Measurements from ENCODE around the gene KCTD1. TPM values are rescaled to one million over a fixed set of nuclear protein-coding genes. Genes with fewer than 3 reads are reported as not detected.

Gene KCTD1
- total and polyA plus RNA-seq, 10 of the 15 experiments (the other 5 are each of a cell fraction or from before 2014, with no cell fraction given): 1.5 to 13.4 (median 5.5) TPM

DNA sequence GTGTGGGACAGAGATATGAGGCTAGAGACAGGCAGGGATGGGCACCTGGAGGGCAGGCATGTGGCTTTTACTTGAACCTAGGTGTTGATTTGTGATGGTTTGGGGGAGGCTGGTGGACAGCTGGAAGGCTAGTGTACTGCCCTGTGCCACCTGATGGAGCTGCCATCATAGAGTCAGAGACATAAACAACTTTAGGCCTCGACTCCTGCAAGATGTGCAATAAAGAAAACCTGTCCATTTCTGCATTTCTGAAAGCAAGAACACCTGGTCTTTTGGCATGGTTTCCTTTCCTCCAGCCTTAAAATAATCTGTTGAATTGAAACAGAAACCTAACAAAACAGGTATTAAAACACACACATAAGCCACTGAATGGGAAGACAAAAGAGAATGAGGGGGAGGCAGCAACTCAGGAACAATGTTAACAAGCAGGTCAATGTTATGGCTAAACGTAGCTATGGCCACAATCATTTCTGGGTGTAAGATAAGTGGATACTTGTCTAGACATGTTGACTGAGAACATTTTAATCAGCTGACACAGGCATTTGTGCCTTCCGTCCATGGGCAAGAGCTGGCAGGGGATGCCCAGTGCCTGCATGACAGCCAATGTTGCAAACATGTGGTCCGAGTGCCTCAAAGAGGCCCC, 87.8 kb downstream of the KCTD1 start:
- SMC1A ChIA-PET (ENCODE audit: uncharacterized antibody, unreplicated experiment): interaction anchor here (0.7 to 3.1 kb wide), 18 partner anchors 8 to 186 kb away, joined by 3 to 21 read pairs (median 4); partner anchors contain the start of gene KCTD1
- POLR2A ChIA-PET: interaction anchor here (0.6 to 1.5 kb wide), 4 partner anchors 8 to 28 kb away, joined by 3 to 4 read pairs (median 4); no protein-coding TSS in a partner anchor
- no peaks in the 10 kb centered on the region for H3K27me3 ChIP-seq (replicated peaks in 1 of 2; ENCODE audit: control insufficient read depth in 2 of 2, insufficient read depth in 2 of 2, low read length in 1 of 2)
- H3K79me2 ChIP-seq (ENCODE audit: control insufficient read depth, insufficient read depth, low read length): no peaks in the 10 kb centered on the region
- 12% methylated on average over 4 of the region's 4 CpGs for WGBS (ENCODE audit: insufficient coverage, insufficient replicate concordance, low lambda C conversion rate, missing lambda C conversion rate)
- ATAC-seq: peak; percentile 79
- no peaks in the 10 kb centered on the region for H4K20me1 ChIP-seq (ENCODE audit: control insufficient read depth, insufficient read depth)
- H3K4me1 ChIP-seq (ENCODE audit: control insufficient read depth, insufficient read depth, low read length): peaks cover 44% of the 10 kb centered on the region
- RAD21 ChIA-PET (ENCODE audit: unreplicated experiment): interaction anchor here (0.7 to 1.5 kb wide), 9 partner anchors 10 to 88 kb away, joined by 3 to 6 read pairs (median 4); partner anchors contain the start of gene KCTD1
- intact Hi-C loops (cut with micrococcal nuclease; ENCODE audit: unreplicated experiment): loop anchor here (2.0 kb wide), 1 partner anchor 78 kb away; no protein-coding TSS in a partner anchor
- no peak overlapping the region; the same call in 1 of the 2 replicates for H2AFZ ChIP-seq (ENCODE audit: control insufficient read depth, low read depth, low read length)
- CTCF ChIA-PET: interaction anchor here (0.6 to 2.1 kb wide), 12 partner anchors 8 to 137 kb away, joined by 3 to 7 read pairs (median 4); partner anchors contain the start of gene KCTD1
- H3K4me2 ChIP-seq (ENCODE audit: control insufficient read depth, insufficient read depth): peak overlapping the region; percentile 68
- peaks cover 0 to 2% of the 10 kb centered on the region in 2 experiments; a peak in 1 of 4 replicates for H3K36me3 ChIP-seq (ENCODE audit: control insufficient read depth in 2 of 2, insufficient read depth in 2 of 2, low read length in 1 of 2)
- H3K9me3 ChIP-seq (replicated peaks; ENCODE audit: control insufficient read depth, insufficient read depth, low read length): no peaks in the 10 kb centered on the region
- H3K27ac ChIP-seq (ENCODE audit: control insufficient read depth, insufficient read depth): peak overlapping the region; percentile 75
- in situ Hi-C loops (cut with MboI): no loop called here
- DNase-seq (ENCODE audit: low read depth, low spot score): peak; percentile 89
- H3K4me3 ChIP-seq: peak overlapping the region; percentile 22; the same call in 1 of the 2 replicates
- FAIRE-seq: peak; percentile 95
- BruUV-seq (replicated peaks): no TSS peak
- H3K9ac ChIP-seq (ENCODE audit: control insufficient read depth, insufficient read depth, low read length): peak overlapping the region; percentile 9; the same call in 1 of the 2 replicates
- TF ChIP-seq ZNF217 (IDR thresholded peaks at IDR 0.05) (no peak; the same call in 1 of the 2 replicates), CHD2 (IDR thresholded peaks at IDR 0.05; ENCODE audit: borderline replicate concordance, low read depth, low read length) (peak; percentile 62; the same call in 1 of the 2 replicates), BMI1 (IDR thresholded peaks at IDR 0.05; ENCODE audit: borderline replicate concordance) (peak; percentile 45; the same call in 1 of the 2 replicates), ZBED1 (IDR thresholded peaks at IDR 0.05; ENCODE audit: borderline replicate concordance) (peak; percentile 38; the same call in 1 of the 2 replicates), KLF5 (IDR thresholded peaks at IDR 0.05; ENCODE audit: partially characterized antibody) (no peak), MYC (IDR thresholded peaks at IDR 0.05; ENCODE audit: insufficient read depth, insufficient read length, insufficient replicate concordance, low read length, severe bottlenecking) (no peak), CREM (IDR thresholded peaks at IDR 0.05; ENCODE audit: low read depth) (peak; percentile 47; the same call in 1 of the 2 replicates), BCL11A (IDR thresholded peaks at IDR 0.05; ENCODE audit: low read depth, low read length) (0 out of 2 replicates have a peak, but pooled peaks have one; percentile 39), EP300 (IDR thresholded peaks at IDR 0.05; ENCODE audit: borderline replicate concordance in 1 of 2, control insufficient read depth in 1 of 2, low read depth in 2 of 2, low read length in 2 of 2) (peak; percentile 38 to 88; a peak in 2 of 4 replicates), RELA (IDR thresholded peaks at IDR 0.05; ENCODE audit: borderline replicate concordance, partially characterized antibody) (no peak)
- TF ChIP-seq, protein P1, sequence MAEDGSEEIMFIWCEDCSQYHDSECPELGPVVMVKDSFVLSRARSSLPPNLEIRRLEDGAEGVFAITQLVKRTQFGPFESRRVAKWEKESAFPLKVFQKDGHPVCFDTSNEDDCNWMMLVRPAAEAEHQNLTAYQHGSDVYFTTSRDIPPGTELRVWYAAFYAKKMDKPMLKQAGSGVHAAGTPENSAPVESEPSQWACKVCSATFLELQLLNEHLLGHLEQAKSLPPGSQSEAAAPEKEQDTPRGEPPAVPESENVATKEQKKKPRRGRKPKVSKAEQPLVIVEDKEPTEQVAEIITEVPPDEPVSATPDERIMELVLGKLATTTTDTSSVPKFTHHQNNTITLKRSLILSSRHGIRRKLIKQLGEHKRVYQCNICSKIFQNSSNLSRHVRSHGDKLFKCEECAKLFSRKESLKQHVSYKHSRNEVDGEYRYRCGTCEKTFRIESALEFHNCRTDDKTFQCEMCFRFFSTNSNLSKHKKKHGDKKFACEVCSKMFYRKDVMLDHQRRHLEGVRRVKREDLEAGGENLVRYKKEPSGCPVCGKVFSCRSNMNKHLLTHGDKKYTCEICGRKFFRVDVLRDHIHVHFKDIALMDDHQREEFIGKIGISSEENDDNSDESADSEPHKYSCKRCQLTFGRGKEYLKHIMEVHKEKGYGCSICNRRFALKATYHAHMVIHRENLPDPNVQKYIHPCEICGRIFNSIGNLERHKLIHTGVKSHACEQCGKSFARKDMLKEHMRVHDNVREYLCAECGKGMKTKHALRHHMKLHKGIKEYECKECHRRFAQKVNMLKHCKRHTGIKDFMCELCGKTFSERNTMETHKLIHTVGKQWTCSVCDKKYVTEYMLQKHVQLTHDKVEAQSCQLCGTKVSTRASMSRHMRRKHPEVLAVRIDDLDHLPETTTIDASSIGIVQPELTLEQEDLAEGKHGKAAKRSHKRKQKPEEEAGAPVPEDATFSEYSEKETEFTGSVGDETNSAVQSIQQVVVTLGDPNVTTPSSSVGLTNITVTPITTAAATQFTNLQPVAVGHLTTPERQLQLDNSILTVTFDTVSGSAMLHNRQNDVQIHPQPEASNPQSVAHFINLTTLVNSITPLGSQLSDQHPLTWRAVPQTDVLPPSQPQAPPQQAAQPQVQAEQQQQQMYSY (CRISPR knock-in tag; IDR thresholded peaks at IDR 0.05): no peak
- TF ChIP-seq, protein P2, sequence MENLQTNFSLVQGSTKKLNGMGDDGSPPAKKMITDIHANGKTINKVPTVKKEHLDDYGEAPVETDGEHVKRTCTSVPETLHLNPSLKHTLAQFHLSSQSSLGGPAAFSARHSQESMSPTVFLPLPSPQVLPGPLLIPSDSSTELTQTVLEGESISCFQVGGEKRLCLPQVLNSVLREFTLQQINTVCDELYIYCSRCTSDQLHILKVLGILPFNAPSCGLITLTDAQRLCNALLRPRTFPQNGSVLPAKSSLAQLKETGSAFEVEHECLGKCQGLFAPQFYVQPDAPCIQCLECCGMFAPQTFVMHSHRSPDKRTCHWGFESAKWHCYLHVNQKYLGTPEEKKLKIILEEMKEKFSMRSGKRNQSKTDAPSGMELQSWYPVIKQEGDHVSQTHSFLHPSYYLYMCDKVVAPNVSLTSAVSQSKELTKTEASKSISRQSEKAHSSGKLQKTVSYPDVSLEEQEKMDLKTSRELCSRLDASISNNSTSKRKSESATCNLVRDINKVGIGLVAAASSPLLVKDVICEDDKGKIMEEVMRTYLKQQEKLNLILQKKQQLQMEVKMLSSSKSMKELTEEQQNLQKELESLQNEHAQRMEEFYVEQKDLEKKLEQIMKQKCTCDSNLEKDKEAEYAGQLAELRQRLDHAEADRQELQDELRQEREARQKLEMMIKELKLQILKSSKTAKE (IDR thresholded peaks at IDR 0.05; ENCODE audit: low read depth, poor library complexity, severe bottlenecking): peak; percentile 89
- TF ChIP-seq, protein P3, sequence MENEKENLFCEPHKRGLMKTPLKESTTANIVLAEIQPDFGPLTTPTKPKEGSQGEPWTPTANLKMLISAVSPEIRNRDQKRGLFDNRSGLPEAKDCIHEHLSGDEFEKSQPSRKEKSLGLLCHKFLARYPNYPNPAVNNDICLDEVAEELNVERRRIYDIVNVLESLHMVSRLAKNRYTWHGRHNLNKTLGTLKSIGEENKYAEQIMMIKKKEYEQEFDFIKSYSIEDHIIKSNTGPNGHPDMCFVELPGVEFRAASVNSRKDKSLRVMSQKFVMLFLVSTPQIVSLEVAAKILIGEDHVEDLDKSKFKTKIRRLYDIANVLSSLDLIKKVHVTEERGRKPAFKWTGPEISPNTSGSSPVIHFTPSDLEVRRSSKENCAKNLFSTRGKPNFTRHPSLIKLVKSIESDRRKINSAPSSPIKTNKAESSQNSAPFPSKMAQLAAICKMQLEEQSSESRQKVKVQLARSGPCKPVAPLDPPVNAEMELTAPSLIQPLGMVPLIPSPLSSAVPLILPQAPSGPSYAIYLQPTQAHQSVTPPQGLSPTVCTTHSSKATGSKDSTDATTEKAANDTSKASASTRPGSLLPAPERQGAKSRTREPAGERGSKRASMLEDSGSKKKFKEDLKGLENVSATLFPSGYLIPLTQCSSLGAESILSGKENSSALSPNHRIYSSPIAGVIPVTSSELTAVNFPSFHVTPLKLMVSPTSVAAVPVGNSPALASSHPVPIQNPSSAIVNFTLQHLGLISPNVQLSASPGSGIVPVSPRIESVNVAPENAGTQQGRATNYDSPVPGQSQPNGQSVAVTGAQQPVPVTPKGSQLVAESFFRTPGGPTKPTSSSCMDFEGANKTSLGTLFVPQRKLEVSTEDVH (IDR thresholded peaks at IDR 0.05; ENCODE audit: low read depth, partially characterized antibody): no peak
